K562 (cell line): Measurements from ENCODE around the gene TRIM45. TPM values are rescaled to one million over a fixed set of nuclear protein-coding genes. Genes with fewer than 3 reads are reported as not detected.

Experiments
- ATAC-seq: fragments of 200-7000 bp; cut with Tn5 transposase; 3 replicates; pipeline ENCODE4 v1.9.1; 2020; ENCODE audit warnings: moderate library complexity
- BruUV-seq: library from RNA; stranded (reverse); fragments of 400-500 nt; replicated peaks from 2 replicates; lab custom pipeline; 2021; lab: Mats Ljungman, UMichigan
- CTCF ChIA-PET: fragments of 300-600 bp; formaldehyde crosslinking; extraction: SDS; loops from one replicate; lab custom pipeline; 2021; ENCODE audit warnings: low intra/inter-chr PET ratio; lab: Yijun Ruan, JAX
- POLR2A ChIA-PET: fragments of 300-600, 350-650 bp; sonication (Branson Sonifier 250); formaldehyde crosslinking; extraction: SDS; loops from one replicate; lab custom pipeline; 2021; ENCODE audit warnings: antibody characterized with exemption, inconsistent platforms; lab: Yijun Ruan, JAX
- DNase-seq, 4 experiments: peaks; one replicate each; pipeline versions ENCODE4 v3.0.0 to v3.0.0-alpha.2; 2011 to 2018; ENCODE audit warnings: low spot score in 3 of 4, mixed read lengths in 3 of 4; ENCODE audit errors: extremely low read depth in 1 of 4
- FAIRE-seq: peaks from 2 replicates; lab custom pipeline; 2011; peaks lifted over from hg19 to GRCh38; lab: Jason Lieb, UNC
- H2AFZ ChIP-seq: 2 replicates; pipeline ENCODE4 v1.6.0; 2011; ENCODE audit warnings: low read depth, low read length, control low read depth, inconsistent platforms
- H3K27ac ChIP-seq: fragments of 200-600 bp; 3 replicates; pipeline ENCODE4 v1.8.0; 2011; ENCODE audit warnings: low read depth, mild to moderate bottlenecking, control low read depth, inconsistent platforms, low read length, moderate library complexity, mixed read lengths; ENCODE audit errors: extremely low read depth
- H3K27me3 ChIP-seq, 2 experiments: fragments of 300-600 bp in 1 of 2; 2 replicates in 1 of 2; 3 replicates in 1 of 2; pipeline versions ENCODE4 v1.6.0 to v1.8.0; 2011; ENCODE audit warnings: inconsistent platforms in 2 of 2, low read length in 2 of 2, mild to moderate bottlenecking in 1 of 2, mixed read lengths in 1 of 2, moderate library complexity in 1 of 2; ENCODE audit not compliant: control insufficient read depth in 2 of 2, insufficient read depth in 2 of 2
- H3K36me3 ChIP-seq: fragments of 300-600 bp; 3 replicates; pipeline ENCODE4 v1.8.0; 2011; ENCODE audit warnings: mild to moderate bottlenecking, low read length, inconsistent platforms; ENCODE audit not compliant: control insufficient read depth, insufficient read depth
- H3K4me1 ChIP-seq, 2 experiments: fragments of 200-600 bp in 1 of 2; replicated peaks in 1 of 2; 2 replicates in 1 of 2; 3 replicates in 1 of 2; pipeline versions ENCODE4 v1.5.1 to v1.8.0; 2011; ENCODE audit warnings: inconsistent platforms in 2 of 2, low read length in 2 of 2, mild to moderate bottlenecking in 1 of 2, mixed read lengths in 1 of 2, moderate library complexity in 1 of 2; ENCODE audit not compliant: control insufficient read depth in 2 of 2, insufficient read depth in 2 of 2
- H3K4me2 ChIP-seq: 2 replicates; pipeline ENCODE4 v1.6.1; 2011; ENCODE audit warnings: low read length, control low read depth, inconsistent platforms, mixed read lengths; ENCODE audit not compliant: insufficient read depth
- H3K4me3 ChIP-seq: fragments of 200-600 bp; sonication (generic), shearing (Covaris generic); 2 replicates; pipeline ENCODE4 v1.5.1; 2016; ENCODE audit warnings: control low read depth, inconsistent platforms
- H3K79me2 ChIP-seq: fragments of 200-600 bp; 3 replicates; pipeline ENCODE4 v1.8.0; 2011; ENCODE audit warnings: low read length, inconsistent platforms; ENCODE audit not compliant: control insufficient read depth, insufficient read depth
- H3K9ac ChIP-seq, 2 experiments: 2 replicates each; pipeline versions ENCODE4 v1.6.0 to v1.6.1; 2011; ENCODE audit warnings: low read depth in 2 of 2, low read length in 2 of 2, control low read depth in 1 of 2, inconsistent platforms in 1 of 2, mild to moderate bottlenecking in 1 of 2, mixed read lengths in 1 of 2; ENCODE audit not compliant: insufficient read depth in 1 of 2
- H3K9me1 ChIP-seq: one replicate; pipeline ENCODE4 v1.6.0; 2011; ENCODE audit warnings: inconsistent platforms, mild to moderate bottlenecking, low read length, moderate library complexity; ENCODE audit not compliant: control insufficient read depth, insufficient read depth
- H3K9me3 ChIP-seq: replicated peaks from 2 replicates; pipeline ENCODE4 v1.5.1; 2011; ENCODE audit warnings: low read depth, low read length, inconsistent platforms; ENCODE audit not compliant: control insufficient read depth, insufficient read depth
- H4K20me1 ChIP-seq: replicated peaks from 2 replicates; pipeline ENCODE4 v1.6.1; 2011; ENCODE audit warnings: low read length, inconsistent platforms, mixed read lengths; ENCODE audit not compliant: control insufficient read depth, insufficient read depth
- CAMTA2 ChIP-seq: fragments of 250-450 bp; sonication (Bioruptor Pico); conservative IDR thresholded peaks from 2 replicates; pipeline ENCODE4 v1.5.1; 2022
- CBX8 ChIP-seq: fragments of 200-600 bp; sonication (generic); IDR thresholded peaks from 2 replicates; pipeline ENCODE4 v1.6.1; 2012; ENCODE audit warnings: borderline replicate concordance, mixed run types, low read depth, mild to moderate bottlenecking, moderate library complexity, mixed read lengths, low read length, control low read depth, inconsistent platforms; ENCODE audit not compliant: poor library complexity, severe bottlenecking; ENCODE audit errors: extremely low read depth
- EZH2 ChIP-seq: IDR thresholded peaks from 2 replicates; pipeline ENCODE4 v1.6.1; 2012; ENCODE audit warnings: low read depth, mild to moderate bottlenecking, inconsistent platforms, low read length, borderline replicate concordance
- PKNOX1 ChIP-seq: fragments of 450-650 bp; IDR thresholded peaks from 2 replicates; pipeline ENCODE4 v1.6.1; 2016
- RBFOX2 ChIP-seq: fragments of 200-400 bp; formaldehyde crosslinking; IDR thresholded peaks from 2 replicates; pipeline ENCODE4 v1.6.1; 2017; ENCODE audit warnings: low read depth, mild to moderate bottlenecking, low read length, moderate library complexity
- SLC30A9 ChIP-seq: fragments of 250-450 bp; sonication (Bioruptor Pico); IDR thresholded peaks from 2 replicates; pipeline ENCODE4 v1.8.0; 2022; ENCODE audit warnings: mild to moderate bottlenecking, moderate library complexity
- STAT5B ChIP-seq: fragments of 250-450 bp; sonication (Bioruptor Pico); IDR thresholded peaks from 2 replicates; pipeline ENCODE4 v1.8.0; 2021; ENCODE audit warnings: mild to moderate bottlenecking, inconsistent platforms
- TSHZ1 ChIP-seq: fragments of 250-450 bp; sonication (Bioruptor Pico); IDR thresholded peaks from 2 replicates; pipeline ENCODE4 v1.4.0; 2020; ENCODE audit warnings: mild to moderate bottlenecking, moderate library complexity
- ZNF639 ChIP-seq, 2 experiments: fragments of 200-800 bp in 1 of 2; sonication (Bioruptor generic) in 1 of 2; sonication (generic) in 1 of 2; formaldehyde crosslinking in 1 of 2; IDR thresholded peaks in 1 of 2; conservative IDR thresholded peaks in 1 of 2; 2 replicates each; pipeline versions ENCODE4 v1.5.0 to v1.6.1; 2016 to 2020; ENCODE audit warnings: missing compliant biosample characterization in 1 of 2, missing genetic modification characterization in 1 of 2, missing genetic modification reagents in 1 of 2
- WGBS: fragments of 100-300 bp; shearing (Covaris generic); methylation state at CpG from one replicate; pipeline ENCODE4 v1.1.6; 2016; ENCODE audit warnings: low coverage, mixed read lengths; ENCODE audit not compliant: insufficient coverage; ENCODE audit errors: missing lambda C conversion rate; 5-methylcytosine and 5-hydroxymethylcytosine counted together
- in situ Hi-C: fragments of 300-500 bp; cut with MboI; formaldehyde crosslinking; loops from 4 replicates; pipeline ENCODE4 v1.15.0; 2018; ENCODE audit warnings: inconsistent platforms, mixed read lengths
- intact Hi-C: fragments of 100-400 bp; cut with micrococcal nuclease; formaldehyde crosslinking; loops from 2 replicates; pipeline ENCODE4 v1.14.2; 2022
- polyA plus RNA-seq, 8 experiments: library from polyadenylated mRNA; depleted of rRNA in 4 of 8; stranded (reverse) in 5 of 8; unstranded in 3 of 8; fragments of >200 nt; fragmentation: Nextera tagmentation in 2 of 8; fragmentation: Illumina TruSeq in 1 of 8; extraction: Ambion mirVana in 2 of 8; extraction: Trizol in 1 of 8; gene quantifications; 2 replicates each; pipeline versions ENCODE4 v1.2.1 to v1.2.3, GENCODE V29; 2011 to 2014; ENCODE audit warnings: inconsistent platforms in 1 of 8, missing spikeins in 1 of 8
- total RNA-seq, 7 experiments: library from RNA; depleted of rRNA in 6 of 7; stranded (reverse); fragments of >200 nt in 6 of 7; fragmentation: Illumina TruSeq in 2 of 7; extraction: Trizol in 2 of 7; gene quantifications; 2 replicates each; pipeline versions ENCODE4 v1.2.1 to v1.2.3, GENCODE V29; 2011 to 2021; ENCODE audit warnings: low replicate concordance in 1 of 7

The TRIM45 gene
- total and polyA plus RNA-seq, 9 of the 15 experiments (the other 6 are each of a cell fraction or from before 2014, with no cell fraction given): 1.9 to 6.2 (median 3.6) TPM

DNA sequence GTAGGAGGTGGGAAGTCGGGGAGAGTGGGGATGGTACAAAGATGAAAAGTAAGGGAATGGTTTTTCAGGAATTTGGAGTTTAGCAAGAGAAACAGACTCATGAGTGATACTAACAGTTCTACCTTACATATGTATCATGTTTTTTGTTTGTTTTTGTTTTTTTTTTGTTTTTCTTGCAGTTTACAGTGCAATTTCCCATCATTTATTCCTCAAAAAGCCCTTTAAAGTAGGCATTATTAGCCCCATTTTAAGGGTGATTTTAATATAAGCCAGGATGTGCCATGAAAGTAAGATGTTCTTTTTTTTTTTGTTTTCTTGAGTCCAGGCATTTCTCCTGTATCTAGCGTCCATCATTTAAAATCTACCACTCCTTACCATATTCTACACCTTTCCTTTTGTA lies 13.8 kb upstream of the TRIM45 start:
- Histone ChIP-seq H3K4me1 (no peaks in the 10 kb centered on the region), H2AFZ (no peak overlapping the region), H4K20me1 (no peaks in the 10 kb centered on the region), H3K9me1 (no peaks in the 10 kb centered on the region), H3K9ac (no peak overlapping the region), H3K27ac (no peak overlapping the region), H3K9me3 (no peaks in the 10 kb centered on the region), H3K79me2 (no peaks in the 10 kb centered on the region), H3K36me3 (no peaks in the 10 kb centered on the region), H3K4me3 (no peak overlapping the region), H3K4me2 (no peak overlapping the region), H3K27me3 (peaks cover 4 to 7% of the 10 kb centered on the region in 2 experiments; a peak in 4 of 5 replicates)
- BruUV-seq: no TSS peak
- no peak for DNase-seq
- POLR2A ChIA-PET: interaction anchor here (0.7 kb wide), 1 partner anchor 20 kb away, joined by 3 read pairs; no protein-coding TSS in a partner anchor
- in situ Hi-C loops (no loop called here), intact Hi-C loops (no loop called here)
- WGBS: 0% methylated on average over 2 of the region's 2 CpGs
- FAIRE-seq: no peak
- no peak for ATAC-seq
- TF ChIP-seq CBX8 (peak; percentile 92), PKNOX1 (no peak)
- CTCF ChIA-PET: no interaction called here

GRCh38 chr1:117130526-117130925 lies 9.0 kb upstream of the TRIM45 start:
- intact Hi-C loops: no loop called here
- WGBS: 14% methylated on average over 4 of the region's 4 CpGs
- no peak for FAIRE-seq
- TF ChIP-seq ZNF639 (CRISPR knock-in tag; conservative IDR thresholded peaks at IDR 0.05 in 1 of 2, IDR thresholded peaks at IDR 0.05 in 1 of 2) (no peak), CAMTA2 (CRISPR knock-in tag) (no peak), TSHZ1 (CRISPR knock-in tag) (no peak), STAT5B (CRISPR knock-in tag) (no peak), RBFOX2 (no peak), EZH2 (no peak), SLC30A9 (no peak)

More at GRCh38 chr1:117130526-117130925, 9.0 kb upstream of the TRIM45 start:
- H3K4me1 ChIP-seq: peaks cover 0 to 8% of the 10 kb centered on the region in 2 experiments; a peak in 2 of 5 replicates
- H3K9me3 ChIP-seq: no peaks in the 10 kb centered on the region
- no peak for DNase-seq
- in situ Hi-C loops: no loop called here
- no peaks in the 10 kb centered on the region for H4K20me1 ChIP-seq
- H3K9ac ChIP-seq: no peak overlapping the region
- no peak overlapping the region for H3K4me3 ChIP-seq
- no peak overlapping the region for H3K27ac ChIP-seq
- no peaks in the 10 kb centered on the region for H3K36me3 ChIP-seq
- no peak overlapping the region for H3K4me2 ChIP-seq
- no peak for ATAC-seq
- peaks cover 6% of the 10 kb centered on the region in 2 experiments; a peak in 3 of 5 replicates for H3K27me3 ChIP-seq
- no peak overlapping the region for H2AFZ ChIP-seq
- H3K9me1 ChIP-seq: no peaks in the 10 kb centered on the region
- POLR2A ChIA-PET: no interaction called here
- CTCF ChIA-PET: no interaction called here
- BruUV-seq: no TSS peak
- no peaks in the 10 kb centered on the region for H3K79me2 ChIP-seq
